Activated CD8-positive, alpha-beta memory T cell treated with anti-CD3 and anti-CD28 coated beads, Interleukin-2, amount 10 ng/mL, durations not matched to agents 7 days and 5 days (primary cell): ENCODE results near the gene SNX6. TPM values are rescaled to one million over a fixed set of nuclear protein-coding genes. Genes with fewer than 3 reads are reported as not detected.
"Not testable (repeated sequence)": the region's sequence is repeated elsewhere in the genome, so short reads cannot be mapped to it uniquely, and the experiment has no call there.

Experiments
- ATAC-seq: fragments of 150-1000 bp; cut with Tn5 transposase; one replicate; pipeline ENCODE4 v1.10.0; 2021; ENCODE audit warnings: moderate library complexity
- CTCF ChIA-PET: fragments of 350-600 bp; sonication (Branson Sonifier 250); formaldehyde crosslinking; loops from one replicate; lab custom pipeline; 2021; ENCODE audit warnings: antibody characterized with exemption; lab: Charles Lee
- DNase-seq: peaks from one replicate; pipeline ENCODE4 v3.0.0-alpha.2; 2020
- H3K27ac Mint-ChIP-seq: one replicate; pipeline ENCODE4 v1.8.0; 2021; ENCODE audit warnings: mild to moderate bottlenecking, mixed read lengths
- H3K27me3 Mint-ChIP-seq: one replicate; pipeline ENCODE4 v1.8.0; 2021; ENCODE audit warnings: mixed read lengths
- H3K36me3 Mint-ChIP-seq: one replicate; pipeline ENCODE4 v1.8.0; 2021; ENCODE audit warnings: mild to moderate bottlenecking, mixed read lengths
- H3K4me1 Mint-ChIP-seq: one replicate; pipeline ENCODE4 v1.8.0; 2021; ENCODE audit warnings: mixed read lengths
- H3K4me3 Mint-ChIP-seq: one replicate; pipeline ENCODE4 v1.8.0; 2021; ENCODE audit warnings: mild to moderate bottlenecking, moderate library complexity, mixed read lengths
- H3K9me3 Mint-ChIP-seq: one replicate; pipeline ENCODE4 v1.8.0; 2022; ENCODE audit warnings: low read depth, mixed read lengths
- total RNA-seq, 2 experiments: library from RNA; stranded (reverse); gene quantifications; one replicate each; pipeline ENCODE4 v1.2.3, GENCODE V29; 2021

SNX6 gene
- total RNA-seq, 2 experiments from 2014 or later: 67.8 to 70.9 TPM

GRCh38 chr14:34652348-34652747 is 22.4 kb upstream of the SNX6 start:
- H3K9me3 Mint-ChIP-seq, CTCF ChIA-PET, H3K27me3 Mint-ChIP-seq, H3K36me3 Mint-ChIP-seq, H3K27ac Mint-ChIP-seq, ATAC-seq, H3K4me3 Mint-ChIP-seq, H3K4me1 Mint-ChIP-seq, DNase-seq: not testable (repeated sequence)

- H3K4me3 Mint-ChIP-seq: no peak overlapping the region
- CTCF ChIA-PET: interaction anchor here (0.7 kb wide), 1 partner anchor 84 kb away, joined by 3 read pairs; no protein-coding TSS in a partner anchor
- no peaks in the 10 kb centered on the region for H3K36me3 Mint-ChIP-seq
- H3K4me1 Mint-ChIP-seq: peaks cover 12% of the 10 kb centered on the region
- no peaks in the 10 kb centered on the region for H3K27me3 Mint-ChIP-seq
- no peak for ATAC-seq
- H3K9me3 Mint-ChIP-seq: no peaks in the 10 kb centered on the region
- H3K27ac Mint-ChIP-seq: no peak overlapping the region
- DNase-seq: no peak
Measured at GRCh38 chr14:34650786-34651584, 21.0 kb upstream of the SNX6 start.

GRCh38 chr14:34650006-34650405 is 20.1 kb upstream of the SNX6 start:
- H3K4me1 Mint-ChIP-seq: peaks cover 19% of the 10 kb centered on the region
- ATAC-seq, H3K4me3 Mint-ChIP-seq, H3K9me3 Mint-ChIP-seq, H3K27ac Mint-ChIP-seq, DNase-seq, H3K36me3 Mint-ChIP-seq, H3K27me3 Mint-ChIP-seq: not testable (repeated sequence)
- CTCF ChIA-PET: interaction anchor here (0.7 kb wide), 1 partner anchor 9 kb away, joined by 3 read pairs; no protein-coding TSS in a partner anchor

GRCh38 chr14:34649344-34649743 is 19.4 kb upstream of the SNX6 start:
- CTCF ChIA-PET: interaction anchor here (0.7 kb wide), 1 partner anchor 9 kb away, joined by 3 read pairs; no protein-coding TSS in a partner anchor
- H3K9me3 Mint-ChIP-seq: no peaks in the 10 kb centered on the region
- no peaks in the 10 kb centered on the region for H3K27me3 Mint-ChIP-seq
- DNase-seq (no peak), ATAC-seq (no peak)
- H3K36me3 Mint-ChIP-seq: no peaks in the 10 kb centered on the region
- H3K27ac Mint-ChIP-seq: peak overlapping the region; percentile 55
- no peak overlapping the region for H3K4me3 Mint-ChIP-seq
- H3K4me1 Mint-ChIP-seq: peaks cover 19% of the 10 kb centered on the region

- Mint-ChIP-seq H3K36me3 (no peaks in the 10 kb centered on the region), H3K27ac (no peak overlapping the region), H3K27me3 (no peaks in the 10 kb centered on the region), H3K4me1 (peaks cover 19% of the 10 kb centered on the region), H3K9me3 (no peaks in the 10 kb centered on the region), H3K4me3 (no peak overlapping the region)
- CTCF ChIA-PET: no interaction called here
- ATAC-seq: no peak
- no peak for DNase-seq
Measured at GRCh38 chr14:34646570-34647255, 16.8 kb upstream of the SNX6 start.

- ATAC-seq (no peak), DNase-seq (no peak)
- Mint-ChIP-seq H3K4me1 (peaks cover 12% of the 10 kb centered on the region), H3K4me3 (no peak overlapping the region), H3K9me3 (no peaks in the 10 kb centered on the region), H3K27ac (no peak overlapping the region), H3K36me3 (no peaks in the 10 kb centered on the region), H3K27me3 (peaks cover 2% of the 10 kb centered on the region)
- CTCF ChIA-PET: interaction anchor here (1.0 to 1.2 kb wide), 3 partner anchors 13 to 76 kb away, joined by 3 to 4 read pairs (median 3); no protein-coding TSS in a partner anchor
Measured at GRCh38 chr14:34643361-34643760, 13.4 kb upstream of the SNX6 start.

- peaks cover 2% of the 10 kb centered on the region for H3K27me3 Mint-ChIP-seq
- peaks cover 12% of the 10 kb centered on the region for H3K4me1 Mint-ChIP-seq
- no peaks in the 10 kb centered on the region for H3K36me3 Mint-ChIP-seq
- H3K9me3 Mint-ChIP-seq: no peaks in the 10 kb centered on the region
- ATAC-seq: no peak
- no peak overlapping the region for H3K27ac Mint-ChIP-seq
- CTCF ChIA-PET: interaction anchor here (1.0 to 1.2 kb wide), 2 partner anchors 13 to 77 kb away, joined by 3 to 4 read pairs; no protein-coding TSS in a partner anchor
- H3K4me3 Mint-ChIP-seq: no peak overlapping the region
- no peak for DNase-seq
Measured at GRCh38 chr14:34642595-34642994, 12.6 kb upstream of the SNX6 start.

GRCh38 chr14:34640826-34641225 is 10.9 kb upstream of the SNX6 start:
- CTCF ChIA-PET: interaction anchor here (0.6 kb wide), 1 partner anchor 9 kb away, joined by 3 read pairs; no protein-coding TSS in a partner anchor
- Mint-ChIP-seq H3K27me3 (peaks cover 2% of the 10 kb centered on the region), H3K4me1 (peaks cover 6% of the 10 kb centered on the region), H3K36me3 (no peaks in the 10 kb centered on the region), H3K4me3 (no peak overlapping the region), H3K27ac (no peak overlapping the region), H3K9me3 (no peaks in the 10 kb centered on the region)
- no peak for ATAC-seq
- no peak for DNase-seq

- H3K4me1 Mint-ChIP-seq: peaks cover 13% of the 10 kb centered on the region
- DNase-seq, ATAC-seq, H3K4me3 Mint-ChIP-seq, H3K27ac Mint-ChIP-seq, H3K9me3 Mint-ChIP-seq, H3K36me3 Mint-ChIP-seq: not testable (repeated sequence)
- CTCF ChIA-PET: interaction anchor here (0.6 kb wide), 1 partner anchor 23 kb away, joined by 3 read pairs; no protein-coding TSS in a partner anchor
- peaks cover 10% of the 10 kb centered on the region for H3K27me3 Mint-ChIP-seq
Measured at GRCh38 chr14:34634360-34634771, 4.4 kb upstream of the SNX6 start.

- ATAC-seq (no peak), DNase-seq (no peak)
- H3K27ac Mint-ChIP-seq: no peak overlapping the region
- H3K27me3 Mint-ChIP-seq: peaks cover 10% of the 10 kb centered on the region
- CTCF ChIA-PET: no interaction called here
- peaks cover 15% of the 10 kb centered on the region for H3K4me1 Mint-ChIP-seq
- H3K36me3 Mint-ChIP-seq: peaks cover 4% of the 10 kb centered on the region
- no peak overlapping the region for H3K4me3 Mint-ChIP-seq
- no peaks in the 10 kb centered on the region for H3K9me3 Mint-ChIP-seq
Measured at GRCh38 chr14:34633742-34634141, 3.8 kb upstream of the SNX6 start.

- Mint-ChIP-seq H3K36me3 (peaks cover 7% of the 10 kb centered on the region), H3K27me3 (peaks cover 10% of the 10 kb centered on the region), H3K4me3 (no peak overlapping the region), H3K4me1 (peaks cover 25% of the 10 kb centered on the region), H3K27ac (no peak overlapping the region), H3K9me3 (no peaks in the 10 kb centered on the region)
- DNase-seq (no peak), ATAC-seq (no peak)
- CTCF ChIA-PET: no interaction called here
Measured at GRCh38 chr14:34632411-34632978, 2.5 kb upstream of the SNX6 start.

GRCh38 chr14:34629344-34629656 is 648 bp downstream of the SNX6 start:
- DNase-seq (no peak), ATAC-seq (no peak)
- CTCF ChIA-PET: no interaction called here
- H3K36me3 Mint-ChIP-seq: peaks cover 17% of the 10 kb centered on the region
- H3K27ac Mint-ChIP-seq: peak overlapping the region; percentile 97
- H3K9me3 Mint-ChIP-seq: no peaks in the 10 kb centered on the region
- H3K4me3 Mint-ChIP-seq: peak overlapping the region; percentile 96
- H3K27me3 Mint-ChIP-seq: peaks cover 10% of the 10 kb centered on the region
- H3K4me1 Mint-ChIP-seq: peaks cover 34% of the 10 kb centered on the region

- peaks cover 18% of the 10 kb centered on the region for H3K36me3 Mint-ChIP-seq
- H3K4me3 Mint-ChIP-seq: peak overlapping the region; percentile 96
- H3K27ac Mint-ChIP-seq: peak overlapping the region; percentile 97
- peak; percentile 60 for DNase-seq
- H3K27me3 Mint-ChIP-seq: peaks cover 6% of the 10 kb centered on the region
- H3K9me3 Mint-ChIP-seq: no peaks in the 10 kb centered on the region
- peak; percentile 22 for ATAC-seq
- peaks cover 31% of the 10 kb centered on the region for H3K4me1 Mint-ChIP-seq
- CTCF ChIA-PET: interaction anchor here (0.9 kb wide), 1 partner anchor 86 kb away, joined by 3 read pairs; the partner anchor contains the start of gene CFL2
Measured at GRCh38 chr14:34628681-34629135, 1.2 kb downstream of the SNX6 start.
